ENCODE measurements around the gene RASL12. TPM values are rescaled to one million over a fixed set of nuclear protein-coding genes. Genes with fewer than 3 reads are reported as not detected.
"Not testable (repeated sequence)": the region's sequence is repeated elsewhere in the genome, so short reads cannot be mapped to it uniquely, and the experiment has no call there.

RASL12 gene
- total RNA-seq, 2 experiments from 2014 or later: not detected

- POLR2A ChIA-PET: no interaction called here
- Mint-ChIP-seq H3K27ac (no peak overlapping the region), H3K36me3 (ENCODE audit: low read depth) (no peaks in the 10 kb centered on the region), H3K4me1 (peaks cover 6% of the 10 kb centered on the region), H3K4me3 (no peak overlapping the region), H3K27me3 (peaks cover 22% of the 10 kb centered on the region), H3K9me3 (no peaks in the 10 kb centered on the region)
- DNase-seq: no peak
- CTCF ChIA-PET: interaction anchor here (1.1 to 2.5 kb wide), 6 partner anchors 10 to 44 kb away, joined by 3 to 14 read pairs (median 8); no protein-coding TSS in a partner anchor
Observed at GRCh38 chr15:65077291-65077980, 9.6 kb upstream of the RASL12 start.

GRCh38 chr15:65076486-65077290 lies 8.9 kb upstream of the RASL12 start, which contains the start of gene KBTBD13:
Gene KBTBD13 (plus strand): TSS chr15:65076746. CDS start chr15:65076816, 70 bp downstream.
- no peaks in the 10 kb centered on the region for H3K36me3 Mint-ChIP-seq (ENCODE audit: low read depth)
- no peak within 1 kb of the TSS for H3K27ac Mint-ChIP-seq
- POLR2A ChIA-PET: no interaction called here
- CTCF ChIA-PET: interaction anchor here (1.9 to 2.5 kb wide), 3 partner anchors 10 to 43 kb away, joined by 5 to 14 read pairs (median 8); no protein-coding TSS in a partner anchor
- H3K27me3 Mint-ChIP-seq: peaks cover 20% of the 10 kb centered on the region
- no peak for DNase-seq
- H3K4me1 Mint-ChIP-seq: peaks cover 2% of the 10 kb centered on the region
- no peaks in the 10 kb centered on the region for H3K9me3 Mint-ChIP-seq
- no peak within 1 kb of the TSS for H3K4me3 Mint-ChIP-seq

DNA sequence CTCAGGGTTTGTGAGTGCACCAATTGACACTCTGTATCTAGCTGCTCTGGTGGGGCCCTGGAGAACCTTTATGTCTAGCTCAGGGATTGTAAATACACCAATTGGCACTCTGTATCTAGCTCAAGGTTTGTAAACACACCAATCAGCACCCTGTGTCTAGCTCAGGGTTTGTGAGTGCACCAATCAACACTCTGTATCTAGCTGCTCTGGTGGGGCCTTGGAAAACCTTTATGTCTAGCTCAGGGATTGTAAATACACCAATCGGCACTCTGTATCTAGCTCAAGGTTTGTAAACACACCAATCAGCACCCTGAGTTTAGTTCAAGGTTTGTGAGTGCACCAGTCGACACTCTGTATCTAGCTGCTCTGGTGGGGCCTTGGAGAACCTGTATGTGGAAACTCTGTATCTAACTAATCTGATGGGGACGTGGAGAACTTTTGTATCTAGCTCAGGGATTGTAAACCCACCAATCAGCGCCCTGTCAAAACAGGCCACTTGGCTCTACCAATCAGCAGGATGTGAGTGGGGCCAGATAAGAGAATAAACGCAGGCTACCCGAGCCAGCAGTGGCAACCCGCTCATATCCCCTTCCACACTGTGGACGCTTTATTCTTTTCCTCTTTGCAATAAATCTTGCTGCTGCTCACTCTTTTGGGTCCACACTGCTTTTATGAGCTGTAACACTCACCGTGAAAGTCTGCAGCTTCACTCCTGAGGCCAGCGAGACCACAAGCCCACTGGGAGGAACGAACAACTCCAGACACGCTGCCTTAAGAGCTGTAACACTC lies 8.0 kb upstream of the RASL12 start:
- POLR2A ChIA-PET; H3K4me1 Mint-ChIP-seq; CTCF ChIA-PET; H3K36me3 Mint-ChIP-seq (ENCODE audit: low read depth); H3K9me3 Mint-ChIP-seq; DNase-seq; H3K27ac Mint-ChIP-seq; H3K4me3 Mint-ChIP-seq: not testable (repeated sequence)
- H3K27me3 Mint-ChIP-seq: peaks cover 20% of the 10 kb centered on the region

DNA sequence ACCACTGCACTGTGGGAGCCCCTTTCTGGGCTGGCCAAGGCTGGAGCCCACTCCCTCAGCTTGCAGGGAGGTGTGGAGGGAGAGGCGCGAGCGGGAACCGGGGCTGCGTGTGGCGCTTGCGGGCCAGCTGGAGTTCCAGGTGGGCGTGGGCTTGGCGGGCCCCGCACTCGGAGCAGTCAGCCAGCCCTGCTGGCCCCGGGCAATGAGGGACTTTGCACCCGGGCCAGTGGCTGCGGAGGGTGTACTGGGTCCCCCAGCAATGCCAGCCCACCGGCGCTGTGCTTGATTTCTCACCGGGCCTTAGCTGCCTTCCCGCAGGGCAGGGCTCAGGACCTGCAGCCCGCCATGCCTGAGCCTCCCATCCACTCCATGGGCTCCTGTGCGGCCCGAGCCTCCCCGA lies 7.2 kb upstream of the RASL12 start:
- H3K36me3 Mint-ChIP-seq (ENCODE audit: low read depth); H3K9me3 Mint-ChIP-seq; DNase-seq; H3K4me1 Mint-ChIP-seq; H3K4me3 Mint-ChIP-seq; POLR2A ChIA-PET; H3K27ac Mint-ChIP-seq: not testable (repeated sequence)
- peaks cover 18% of the 10 kb centered on the region for H3K27me3 Mint-ChIP-seq
- CTCF ChIA-PET: interaction anchor here (0.9 to 1.1 kb wide), 2 partner anchors 8 to 27 kb away, joined by 3 read pairs; no protein-coding TSS in a partner anchor

DNA sequence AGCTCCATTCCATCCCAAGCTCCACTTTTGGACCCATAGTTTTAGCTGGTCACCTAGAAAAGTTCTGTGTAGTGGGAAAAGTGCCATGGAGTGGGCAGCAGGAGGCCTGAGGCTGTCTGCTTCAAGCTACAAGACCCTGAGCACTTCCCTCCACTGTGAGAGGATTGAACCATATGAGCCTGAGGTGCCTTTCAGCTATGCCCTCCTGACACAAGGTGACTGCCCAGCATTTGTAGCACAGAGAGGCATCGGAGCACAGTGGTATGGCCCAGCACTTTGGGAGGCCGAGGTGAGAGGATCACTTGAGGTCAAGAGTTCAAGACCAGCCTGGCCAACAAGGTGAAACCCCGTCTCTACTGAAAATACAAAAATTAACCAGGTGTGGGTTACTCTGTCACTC lies 4.8 kb upstream of the RASL12 start:
- H3K4me1 Mint-ChIP-seq: peaks cover 4% of the 10 kb centered on the region
- no peak for DNase-seq
- H3K9me3 Mint-ChIP-seq: no peaks in the 10 kb centered on the region
- no peak overlapping the region for H3K4me3 Mint-ChIP-seq
- ChIA-PET POLR2A (no interaction called here), CTCF (interaction anchor here (0.9 kb wide), 1 partner anchor 857 kb away, joined by 3 read pairs; no protein-coding TSS in a partner anchor)
- no peak overlapping the region for H3K27ac Mint-ChIP-seq
- peaks cover 17% of the 10 kb centered on the region for H3K27me3 Mint-ChIP-seq
- no peaks in the 10 kb centered on the region for H3K36me3 Mint-ChIP-seq (ENCODE audit: low read depth)

- CTCF ChIA-PET: interaction anchor here (0.9 kb wide), 1 partner anchor 857 kb away, joined by 3 read pairs; no protein-coding TSS in a partner anchor
- Mint-ChIP-seq H3K27me3 (peaks cover 21% of the 10 kb centered on the region), H3K27ac (no peak overlapping the region), H3K4me1 (peaks cover 6% of the 10 kb centered on the region), H3K36me3 (ENCODE audit: low read depth) (no peaks in the 10 kb centered on the region), H3K9me3 (no peaks in the 10 kb centered on the region), H3K4me3 (no peak overlapping the region)
- POLR2A ChIA-PET: no interaction called here
- DNase-seq: no peak
Observed at GRCh38 chr15:65072027-65072426, 4.2 kb upstream of the RASL12 start.

GRCh38 chr15:65071381-65071811 lies 3.6 kb upstream of the RASL12 start:
- Mint-ChIP-seq H3K36me3 (ENCODE audit: low read depth) (no peaks in the 10 kb centered on the region), H3K9me3 (no peaks in the 10 kb centered on the region), H3K4me1 (peaks cover 5% of the 10 kb centered on the region), H3K4me3 (no peak overlapping the region), H3K27me3 (peaks cover 24% of the 10 kb centered on the region), H3K27ac (no peak overlapping the region)
- DNase-seq: no peak
- POLR2A ChIA-PET: no interaction called here
- CTCF ChIA-PET: interaction anchor here (0.9 kb wide), 1 partner anchor 856 kb away, joined by 3 read pairs; no protein-coding TSS in a partner anchor

GRCh38 chr15:65069779-65070546 lies 2.2 kb upstream of the RASL12 start:
- CTCF ChIA-PET: interaction anchor here (1.3 to 1.7 kb wide), 2 partner anchors 15 to 20 kb away, joined by 3 to 7 read pairs; no protein-coding TSS in a partner anchor

GRCh38 chr15:65069179-65069578 lies 1.4 kb upstream of the RASL12 start:
- no peak for DNase-seq
- Mint-ChIP-seq H3K9me3 (no peaks in the 10 kb centered on the region), H3K4me1 (peaks cover 4% of the 10 kb centered on the region), H3K27ac (no peak overlapping the region), H3K36me3 (ENCODE audit: low read depth) (no peaks in the 10 kb centered on the region), H3K4me3 (no peak overlapping the region), H3K27me3 (peaks cover 31% of the 10 kb centered on the region)
- ChIA-PET CTCF (interaction anchor here (1.3 to 1.7 kb wide), 2 partner anchors 14 to 21 kb away, joined by 3 to 7 read pairs; no protein-coding TSS in a partner anchor), POLR2A (no interaction called here)

More at GRCh38 chr15:65069779-65070546, 2.2 kb upstream of the RASL12 start:
- Mint-ChIP-seq H3K27me3 (peaks cover 31% of the 10 kb centered on the region), H3K4me3 (no peak overlapping the region), H3K27ac (no peak overlapping the region), H3K9me3 (no peaks in the 10 kb centered on the region), H3K4me1 (peaks cover 4% of the 10 kb centered on the region), H3K36me3 (ENCODE audit: low read depth) (no peaks in the 10 kb centered on the region)
- DNase-seq: no peak
- POLR2A ChIA-PET: interaction anchor here (1.2 kb wide), 1 partner anchor 235 kb away, joined by 3 read pairs; no protein-coding TSS in a partner anchor

DNA sequence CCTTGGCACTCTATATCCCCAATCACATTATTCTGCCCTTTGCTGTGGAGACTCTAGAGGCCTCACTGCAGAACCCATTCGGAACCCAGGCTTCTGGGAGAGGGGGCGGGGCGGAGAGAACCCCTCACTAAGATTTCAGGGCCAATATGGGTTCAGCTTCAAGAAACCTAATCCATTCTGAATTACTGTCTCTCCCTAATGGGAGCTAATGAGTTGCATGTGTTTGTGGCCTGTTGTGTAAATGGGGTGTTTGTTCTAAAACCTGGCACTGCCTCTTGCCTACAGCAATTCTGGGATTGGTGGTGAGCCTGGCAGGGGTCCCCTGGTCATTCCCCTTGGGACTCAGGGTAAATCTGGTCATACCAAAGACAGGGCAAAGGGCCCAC lies 605 bp upstream of the RASL12 start:
- no peaks in the 10 kb centered on the region for H3K9me3 Mint-ChIP-seq
- ChIA-PET CTCF (interaction anchor here (0.6 kb wide), 1 partner anchor 254 kb away, joined by 4 read pairs; no protein-coding TSS in a partner anchor), POLR2A (no interaction called here)
- no peak for DNase-seq
- peaks cover 4% of the 10 kb centered on the region for H3K4me1 Mint-ChIP-seq
- peaks cover 33% of the 10 kb centered on the region for H3K27me3 Mint-ChIP-seq
- H3K4me3 Mint-ChIP-seq: no peak overlapping the region
- H3K36me3 Mint-ChIP-seq (ENCODE audit: low read depth): no peaks in the 10 kb centered on the region
- H3K27ac Mint-ChIP-seq: no peak overlapping the region

- Mint-ChIP-seq H3K4me1 (peaks cover 4% of the 10 kb centered on the region), H3K36me3 (ENCODE audit: low read depth) (no peaks in the 10 kb centered on the region), H3K4me3 (no peak overlapping the region), H3K27me3 (peaks cover 38% of the 10 kb centered on the region), H3K27ac (no peak overlapping the region), H3K9me3 (no peaks in the 10 kb centered on the region)
- ChIA-PET POLR2A (no interaction called here), CTCF (no interaction called here)
- no peak for DNase-seq
Observed at GRCh38 chr15:65067317-65067644, 510 bp downstream of the RASL12 start.

- H3K4me1 Mint-ChIP-seq: peaks cover 4% of the 10 kb centered on the region
- POLR2A ChIA-PET: interaction anchor here (0.5 kb wide), 1 partner anchor 239 kb away, joined by 4 read pairs; no protein-coding TSS in a partner anchor
- no peak overlapping the region for H3K27ac Mint-ChIP-seq
- no peaks in the 10 kb centered on the region for H3K9me3 Mint-ChIP-seq
- H3K4me3 Mint-ChIP-seq: no peak overlapping the region
- H3K27me3 Mint-ChIP-seq: peaks cover 40% of the 10 kb centered on the region
- no peaks in the 10 kb centered on the region for H3K36me3 Mint-ChIP-seq (ENCODE audit: low read depth)
- CTCF ChIA-PET: no interaction called here
- no peak for DNase-seq
Observed at GRCh38 chr15:65066635-65067316, 1.0 kb downstream of the RASL12 start.
